SK-N-SH (cell line): ENCODE results near the gene PPA2. TPM values are rescaled to one million over a fixed set of nuclear protein-coding genes. Genes with fewer than 3 reads are reported as not detected.
A peak's percentile ranks its signal among the peaks of the same experiment; 100 is the strongest.

Source experiments
- CTCF ChIA-PET: fragments of 300-600, 350-600 bp; formaldehyde crosslinking; extraction: SDS; loops from one replicate; lab custom pipeline; 2021; lab: Yijun Ruan, JAX
- POLR2A ChIA-PET: fragments of 350-600 bp; sonication (Branson Sonifier 250); formaldehyde crosslinking; extraction: SDS; loops from one replicate; lab custom pipeline; 2020; ENCODE audit warnings: antibody characterized with exemption, inconsistent platforms; lab: Yijun Ruan, JAX
- DNase-seq: peaks from one replicate; pipeline ENCODE4 v3.0.0; 2012
- H2AFZ ChIP-seq: fragments of 200-600 bp; sonication (generic); 2 replicates; pipeline ENCODE4 v1.8.1; 2016; ENCODE audit warnings: antibody characterized with exemption, mild to moderate bottlenecking, low read depth
- H3F3A ChIP-seq: fragments of 200-600 bp; sonication (generic); replicated peaks from 2 replicates; pipeline ENCODE3; 2016; ENCODE audit warnings: antibody characterized with exemption, mild to moderate bottlenecking; ENCODE audit not compliant: insufficient read depth
- H3K27ac ChIP-seq, 2 experiments: fragments of 200-500 bp in 1 of 2; fragments of 200-600 bp in 1 of 2; sonication (Bioruptor generic) in 1 of 2; sonication (generic), shearing (Covaris generic) in 1 of 2; 2 replicates each; pipeline versions ENCODE4 v1.5.1 to v1.6.1; 2014 to 2016; ENCODE audit warnings: low read depth in 2 of 2, inconsistent platforms in 1 of 2, low read length in 1 of 2, mild to moderate bottlenecking in 1 of 2, mixed read lengths in 1 of 2
- H3K27me3 ChIP-seq: fragments of 200-600 bp; sonication (generic), shearing (Covaris generic); 2 replicates; pipeline ENCODE4 v1.6.1; 2016; ENCODE audit warnings: mixed run types; ENCODE audit not compliant: insufficient read depth
- H3K36me3 ChIP-seq, 2 experiments: fragments of 200-500 bp in 1 of 2; fragments of 200-600 bp in 1 of 2; sonication (Bioruptor generic) in 1 of 2; sonication (generic) in 1 of 2; replicated peaks in 1 of 2; 2 replicates each; pipeline versions ENCODE3 to v1.5.1; 2014 to 2016; ENCODE audit warnings: low read length in 1 of 2, mild to moderate bottlenecking in 1 of 2; ENCODE audit not compliant: insufficient read depth in 2 of 2, control insufficient read depth in 1 of 2
- H3K4me1 ChIP-seq, 2 experiments: fragments of 200-500 bp in 1 of 2; fragments of 200-600 bp in 1 of 2; sonication (Bioruptor generic) in 1 of 2; sonication (generic), shearing (Covaris generic) in 1 of 2; 2 replicates each; pipeline versions ENCODE4 v1.5.1 to v1.6.1; 2014 to 2016; ENCODE audit warnings: low read depth in 1 of 2, low read length in 1 of 2, mixed run types in 1 of 2; ENCODE audit not compliant: insufficient read depth in 2 of 2, control insufficient read depth in 1 of 2
- H3K4me2 ChIP-seq: fragments of 200-600 bp; sonication (generic), shearing (Covaris generic); 2 replicates; pipeline ENCODE4 v1.6.1; 2017; ENCODE audit warnings: mixed run types
- H3K4me3 ChIP-seq, 2 experiments: fragments of 200-500 bp in 1 of 2; fragments of 200-600 bp in 1 of 2; sonication (Bioruptor generic) in 1 of 2; sonication (generic), shearing (Covaris generic) in 1 of 2; 2 replicates each; pipeline versions ENCODE4 v1.5.1 to v1.8.1; 2014 to 2016; ENCODE audit warnings: low read depth in 2 of 2, inconsistent platforms in 1 of 2, low read length in 1 of 2, mild to moderate bottlenecking in 1 of 2, mixed read lengths in 1 of 2, moderate library complexity in 1 of 2
- H3K79me2 ChIP-seq: fragments of 200-600 bp; sonication (generic); 2 replicates; pipeline ENCODE4 v1.8.1; 2017; ENCODE audit warnings: mild to moderate bottlenecking; ENCODE audit not compliant: insufficient read depth
- H3K9ac ChIP-seq: fragments of 200-600 bp; sonication (generic); 2 replicates; pipeline ENCODE4 v1.6.1; 2017; ENCODE audit warnings: mixed run types
- H3K9me2 ChIP-seq: fragments of 200-600 bp; sonication (generic); 2 replicates; pipeline ENCODE4 v1.6.1; 2017; ENCODE audit warnings: mixed run types
- H3K9me3 ChIP-seq: fragments of 200-600 bp; sonication (generic); 2 replicates; pipeline ENCODE4 v1.6.1; 2017; ENCODE audit warnings: mixed run types, mild to moderate bottlenecking, moderate library complexity
- H4K20me1 ChIP-seq: fragments of 200-600 bp; sonication (generic); 2 replicates; pipeline ENCODE4 v1.6.1; 2017; ENCODE audit warnings: mild to moderate bottlenecking, mixed run types; ENCODE audit not compliant: insufficient read depth
- CHD2 ChIP-seq: fragments of 150-350 bp; IDR thresholded peaks from 2 replicates; pipeline ENCODE4 v1.6.1; 2018; ENCODE audit warnings: low read length; ENCODE audit not compliant: partially characterized antibody
- EP300 ChIP-seq, 2 experiments: IDR thresholded peaks; 2 replicates each; pipeline versions ENCODE4 v1.4.0 to v1.6.1; 2012; ENCODE audit warnings: borderline replicate concordance in 1 of 2, low read depth in 1 of 2, low read length in 1 of 2
- GATA2 ChIP-seq: sonication (generic); formaldehyde crosslinking; IDR thresholded peaks from 2 replicates; pipeline ENCODE4 v1.5.0; 2020; ENCODE audit warnings: mild to moderate bottlenecking, missing genetic modification reagents
- MAX ChIP-seq: IDR thresholded peaks from 2 replicates; pipeline ENCODE4 v1.4.0; 2012; ENCODE audit warnings: low read depth
- MEF2A ChIP-seq: IDR thresholded peaks from 2 replicates; pipeline ENCODE4 v1.4.0; 2012; ENCODE audit warnings: low read depth, borderline replicate concordance
- MXI1 ChIP-seq: IDR thresholded peaks from 2 replicates; pipeline ENCODE4 v1.6.1; 2012; ENCODE audit warnings: mild to moderate bottlenecking, low read depth, low read length, improper control_type of control experiment
- NFIC ChIP-seq: IDR thresholded peaks from 2 replicates; pipeline ENCODE4 v1.4.0; 2012; ENCODE audit warnings: borderline replicate concordance
- NRF1 ChIP-seq: IDR thresholded peaks from 2 replicates; pipeline ENCODE4 v1.6.1; 2012; ENCODE audit warnings: low read depth, mild to moderate bottlenecking, low read length
- PBX3 ChIP-seq: IDR thresholded peaks from 2 replicates; pipeline ENCODE4; 2012
- RCOR1 ChIP-seq: fragments of 150-350 bp; IDR thresholded peaks from 2 replicates; pipeline ENCODE4 v1.6.1; 2017; ENCODE audit warnings: antibody characterized with exemption, low read length
- RFX5 ChIP-seq: IDR thresholded peaks from 2 replicates; pipeline ENCODE4 v1.6.1; 2012; ENCODE audit warnings: mild to moderate bottlenecking, improper control_type of control experiment, low read length
- SMC3 ChIP-seq: IDR thresholded peaks from 2 replicates; pipeline ENCODE4 v1.6.1; 2012; ENCODE audit warnings: low read depth, low read length, improper control_type of control experiment
- TCF12 ChIP-seq: IDR thresholded peaks from 2 replicates; pipeline ENCODE4 v1.4.0; 2012
- USF1 ChIP-seq: IDR thresholded peaks from 2 replicates; pipeline ENCODE4 v1.4.0; 2012; ENCODE audit warnings: low read depth, borderline replicate concordance
- ZBTB33 ChIP-seq: IDR thresholded peaks from 2 replicates; pipeline ENCODE4 v1.4.0; 2012; ENCODE audit warnings: low read depth, borderline replicate concordance
- polyA plus RNA-seq, 3 experiments: library from polyadenylated mRNA; depleted of rRNA; stranded (reverse); fragments of >200 nt; gene quantifications; 2 replicates each; pipeline ENCODE4 v1.2.3, GENCODE V29; 2012

Gene PPA2
- polyA plus RNA-seq, 1 of the 3 experiments (the other 2 are of a cell fraction) = 57.8 TPM

- H2AFZ ChIP-seq = no peak overlapping the region
- H3K36me3 ChIP-seq = peaks cover 0 to 4% of the 10 kb centered on the region in 2 experiments
- ChIA-PET POLR2A (no interaction called here), CTCF (interaction anchor here (0.5 kb wide), 1 partner anchor 243 kb away, joined by 3 read pairs; no protein-coding TSS in a partner anchor)
- no peaks in the 10 kb centered on the region for H3K9me2 ChIP-seq
- no peaks in the 10 kb centered on the region for H3K27me3 ChIP-seq
- no peaks in the 10 kb centered on the region for H4K20me1 ChIP-seq
- no peaks in the 10 kb centered on the region for H3K79me2 ChIP-seq
- H3K9ac ChIP-seq = no peak overlapping the region
- no peak overlapping the region for H3K4me3 ChIP-seq
- no peak for DNase-seq
- H3K27ac ChIP-seq = no peak overlapping the region
- H3F3A ChIP-seq = no peaks in the 10 kb centered on the region
- TF ChIP-seq RFX5 (no peak), EP300 (IDR thresholded peaks at IDR 0.05; ENCODE audit: borderline replicate concordance in 1 of 2, low read depth in 1 of 2, low read length in 1 of 2) (no peak)
- H3K4me2 ChIP-seq = no peak overlapping the region
- peaks cover 0 to 10% of the 10 kb centered on the region in 2 experiments; a peak in 2 of 4 replicates for H3K4me1 ChIP-seq
- H3K9me3 ChIP-seq = no peaks in the 10 kb centered on the region
Measured at GRCh38 chr4:105361053-105361452, 112.8 kb downstream of the PPA2 start.

GRCh38 chr4:105357258-105357980 is 116.4 kb downstream of the PPA2 start:
- TF ChIP-seq MXI1 (no peak), MAX (no peak), SMC3 (no peak), PBX3 (no peak), NFIC (no peak), USF1 (no peak), RCOR1 (peak; percentile 12; the same call in 1 of the 2 replicates), MEF2A (no peak), NRF1 (no peak), EP300 (IDR thresholded peaks at IDR 0.05; ENCODE audit: borderline replicate concordance in 1 of 2, low read depth in 1 of 2, low read length in 1 of 2) (peak in 1 of 2 experiments; percentile 52; a peak in 1 of 4 replicates), ZBTB33 (no peak), GATA2 (CRISPR knock-in tag) (peak; percentile 88), CHD2 (no peak), TCF12 (no peak)
- POLR2A ChIA-PET = no interaction called here
- Histone ChIP-seq H3K9ac (no peak overlapping the region), H3K27ac (peak overlapping the region in 1 of 2 experiments; percentile 67; a peak in 2 of 4 replicates), H3K36me3 (peaks cover 0 to 4% of the 10 kb centered on the region in 2 experiments), H3F3A (no peaks in the 10 kb centered on the region), H3K4me2 (no peak overlapping the region), H4K20me1 (no peaks in the 10 kb centered on the region), H3K79me2 (no peaks in the 10 kb centered on the region), H3K9me3 (no peaks in the 10 kb centered on the region), H3K27me3 (no peaks in the 10 kb centered on the region), H3K4me1 (peaks cover 0 to 10% of the 10 kb centered on the region in 2 experiments; a peak in 2 of 4 replicates), H2AFZ (no peak overlapping the region), H3K4me3 (no peak overlapping the region), H3K9me2 (no peaks in the 10 kb centered on the region)
- CTCF ChIA-PET = no interaction called here
- DNase-seq = peak; percentile 17
